BE2C (cell line): ENCODE results near the gene CAP1.

Experiments
- DNase-seq: peaks from one replicate; pipeline ENCODE4 v3.0.0-alpha.2; 2020
- H3K27me3 ChIP-seq: fragments of 250-450 bp; sonication (Bioruptor Pico); 2 replicates; pipeline ENCODE4 v1.5.1; 2020; ENCODE audit warnings: mild to moderate bottlenecking
- H3K36me3 ChIP-seq: fragments of 250-450 bp; sonication (Bioruptor Pico); 2 replicates; pipeline ENCODE4 v1.5.1; 2020; ENCODE audit warnings: mild to moderate bottlenecking
- H3K4me1 ChIP-seq: fragments of 250-450 bp; sonication (Bioruptor Pico); 2 replicates; pipeline ENCODE4 v1.5.1; 2020
- H3K4me3 ChIP-seq: 2 replicates; pipeline ENCODE4 v1.5.1; 2011; ENCODE audit warnings: low read depth, low read length
- H3K9me3 ChIP-seq: fragments of 250-450 bp; sonication (Bioruptor Pico); 2 replicates; pipeline ENCODE4 v1.5.1; 2020
- CTCF ChIP-seq: IDR thresholded peaks from 2 replicates; pipeline ENCODE4 v1.5.1; 2012; ENCODE audit warnings: mild to moderate bottlenecking, low read depth, low read length

CAP1 gene

GRCh38 chr1:40053138-40053887 is 12.8 kb downstream of the CAP1 start:
- Histone ChIP-seq H3K36me3 (no peaks in the 10 kb centered on the region), H3K27me3 (no peaks in the 10 kb centered on the region), H3K4me1 (no peaks in the 10 kb centered on the region), H3K9me3 (no peaks in the 10 kb centered on the region), H3K4me3 (no peak overlapping the region)
- TF ChIP-seq CTCF: no peak
- no peak for DNase-seq

DNA sequence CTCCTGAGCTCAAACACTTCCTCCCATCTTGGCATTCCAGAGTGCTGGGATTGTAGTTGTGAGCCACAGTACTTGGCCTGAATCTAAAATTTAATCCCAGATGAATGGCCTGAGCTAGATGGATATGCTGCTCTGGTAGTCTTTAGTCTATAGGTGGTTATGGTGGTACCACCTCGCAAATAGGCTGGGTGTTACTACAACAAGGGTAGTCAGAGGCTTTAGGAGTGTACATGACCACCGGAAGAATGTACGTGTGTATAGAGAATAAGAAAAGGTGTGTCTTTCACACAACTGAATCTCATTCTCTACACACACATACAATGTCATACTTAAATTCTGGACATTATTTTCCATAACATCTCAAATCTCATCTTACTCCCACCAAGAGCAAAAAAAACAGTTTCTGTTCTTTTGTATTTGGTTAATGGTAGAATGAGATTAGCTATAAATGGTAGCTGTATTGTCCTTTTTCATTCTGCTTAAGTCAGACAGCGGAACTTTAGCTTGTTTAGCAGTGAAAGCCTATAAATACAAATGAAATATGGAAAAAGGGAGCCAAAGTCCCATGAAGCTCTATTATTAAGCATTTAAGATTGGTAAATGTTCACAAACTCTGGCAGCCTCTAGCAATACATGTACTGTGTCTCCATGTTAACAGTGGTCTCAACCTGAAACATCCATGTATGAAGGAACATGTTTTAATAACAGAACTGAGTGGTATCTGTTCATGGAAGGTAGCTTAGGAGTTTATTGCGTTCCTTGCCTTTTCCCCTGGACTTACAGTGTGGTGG is 16.2 kb downstream of the CAP1 start:
- Histone ChIP-seq H3K4me3 (no peak overlapping the region), H3K9me3 (no peaks in the 10 kb centered on the region), H3K36me3 (no peaks in the 10 kb centered on the region), H3K4me1 (no peaks in the 10 kb centered on the region), H3K27me3 (no peaks in the 10 kb centered on the region)
- no peak for DNase-seq
- TF ChIP-seq CTCF: no peak

- H3K4me1 ChIP-seq: no peaks in the 10 kb centered on the region
- TF ChIP-seq CTCF: no peak
These were observed 16.9 kb downstream of the CAP1 start for GRCh38 chr1:40057310-40058030.

GRCh38 chr1:40058097-40058452 is 17.5 kb downstream of the CAP1 start:
- H3K36me3 ChIP-seq: no peaks in the 10 kb centered on the region
- no peaks in the 10 kb centered on the region for H3K4me1 ChIP-seq
- DNase-seq: no peak

More at GRCh38 chr1:40057310-40058030, 16.9 kb downstream of the CAP1 start:
- Histone ChIP-seq H3K4me3 (no peak overlapping the region), H3K27me3 (no peaks in the 10 kb centered on the region), H3K36me3 (no peaks in the 10 kb centered on the region), H3K9me3 (no peaks in the 10 kb centered on the region)
- no peak for DNase-seq

DNA sequence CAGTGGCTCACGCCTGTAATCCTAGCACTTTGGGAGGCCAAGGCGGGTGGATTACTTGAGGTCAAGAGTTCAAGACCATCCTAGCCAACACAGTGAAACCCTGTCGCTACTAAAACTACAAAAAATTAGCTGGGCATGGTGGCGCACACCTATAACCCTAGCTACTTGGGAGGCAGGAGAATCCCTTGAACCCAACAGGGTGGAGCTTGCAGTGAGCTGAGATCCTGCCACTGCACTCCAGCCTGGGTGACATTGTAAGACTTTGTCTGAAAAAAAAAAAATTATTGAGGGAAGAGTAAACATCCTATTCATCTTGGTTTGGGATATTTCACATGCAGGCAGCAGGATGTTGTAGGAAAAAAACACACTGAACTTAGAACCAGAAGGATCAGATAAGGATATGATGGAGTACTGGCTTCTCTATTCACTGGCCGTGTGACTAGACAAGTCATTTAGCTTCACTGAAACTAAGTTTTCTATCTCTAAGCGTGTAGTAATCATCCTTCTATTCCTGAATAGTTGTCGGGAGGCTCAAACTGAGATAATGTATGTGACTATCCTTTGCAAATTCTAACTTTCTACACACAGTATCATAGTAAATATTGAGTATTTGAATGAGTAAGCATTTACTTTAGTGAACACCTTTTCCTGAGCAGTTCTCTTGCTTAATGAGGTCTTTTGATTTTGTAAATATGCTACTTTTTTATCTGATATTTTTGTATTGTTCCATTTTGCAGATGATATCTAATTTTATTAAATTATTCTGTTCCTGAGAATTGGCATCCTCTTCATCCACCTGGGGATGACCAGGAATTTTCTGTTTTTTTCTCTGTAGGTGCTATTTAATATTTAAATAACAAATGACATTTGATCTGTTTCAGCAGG is 18.2 kb downstream of the CAP1 start:
- no peak for DNase-seq
- Histone ChIP-seq H3K9me3 (no peaks in the 10 kb centered on the region), H3K4me3 (no peak overlapping the region), H3K4me1 (no peaks in the 10 kb centered on the region), H3K27me3 (no peaks in the 10 kb centered on the region), H3K36me3 (no peaks in the 10 kb centered on the region)
- TF ChIP-seq CTCF: no peak

More at GRCh38 chr1:40058097-40058452, 17.5 kb downstream of the CAP1 start:
- Histone ChIP-seq H3K4me3 (no peak overlapping the region), H3K27me3 (no peaks in the 10 kb centered on the region), H3K9me3 (no peaks in the 10 kb centered on the region)
- TF ChIP-seq CTCF: no peak
